A673 (cell line): Measurements from ENCODE around the gene LMNTD2. TPM values are rescaled to one million over a fixed set of nuclear protein-coding genes. Genes with fewer than 3 reads are reported as not detected.
A peak's percentile ranks its signal among the peaks of the same experiment; 100 is the strongest.

Experiments used
- BruUV-seq: library from RNA; stranded (reverse); fragments of 400-500 nt; replicated peaks from 2 replicates; lab custom pipeline; 2021; lab: Mats Ljungman, UMichigan
- CTCF ChIA-PET: fragments of 300-600 bp; sonication (Branson Sonifier 250); formaldehyde crosslinking; loops from one replicate; lab custom pipeline; 2022; ENCODE audit warnings: antibody characterized with exemption; lab: Charles Lee
- POLR2A ChIA-PET: fragments of 300-600 bp; sonication (Branson Sonifier 250); formaldehyde crosslinking; loops from one replicate; lab custom pipeline; 2022; ENCODE audit warnings: antibody characterized with exemption; ENCODE audit not compliant: low non-redundant PET; lab: Charles Lee
- DNase-seq: peaks from one replicate; pipeline ENCODE4 v3.0.0-alpha.2; 2015; ENCODE audit warnings: low spot score
- H3K27ac ChIP-seq: fragments of 200-600 bp; sonication (generic); 2 replicates; pipeline ENCODE4 v1.5.1; 2016; ENCODE audit warnings: mixed run types, low read depth, mild to moderate bottlenecking, mixed read lengths, antibody characterized with exemption, low read length; ENCODE audit not compliant: poor library complexity, severe bottlenecking
- H3K27me3 ChIP-seq: fragments of 200-600 bp; sonication (generic); replicated peaks from 2 replicates; pipeline ENCODE4 v1.6.1; 2017; ENCODE audit warnings: mixed run types, low read depth, mild to moderate bottlenecking, mixed read lengths, antibody characterized with exemption, low read length; ENCODE audit not compliant: insufficient read depth, poor library complexity
- H3K36me3 ChIP-seq: fragments of 200-600 bp; sonication (generic); 2 replicates; pipeline ENCODE4 v1.6.1; 2016; ENCODE audit warnings: mixed run types, mild to moderate bottlenecking, mixed read lengths, antibody characterized with exemption, low read length; ENCODE audit not compliant: insufficient read depth, poor library complexity, severe bottlenecking
- H3K4me1 ChIP-seq: fragments of 200-600 bp; sonication (generic); 2 replicates; pipeline ENCODE4 v1.6.1; 2017; ENCODE audit warnings: mixed run types, mild to moderate bottlenecking, mixed read lengths, antibody characterized with exemption, low read length; ENCODE audit not compliant: insufficient read depth, poor library complexity, severe bottlenecking
- H3K4me3 ChIP-seq: fragments of 200-600 bp; sonication (generic); 2 replicates; pipeline ENCODE4 v1.5.1; 2016; ENCODE audit warnings: low read depth, mixed run types, mild to moderate bottlenecking, mixed read lengths, low read length; ENCODE audit not compliant: poor library complexity, severe bottlenecking
- H3K9me3 ChIP-seq: fragments of 200-600 bp; sonication (generic); 2 replicates; pipeline ENCODE4 v1.6.1; 2016; ENCODE audit warnings: mixed run types, low read depth, mild to moderate bottlenecking, mixed read lengths, antibody characterized with exemption, low read length; ENCODE audit not compliant: poor library complexity, severe bottlenecking
- CTCF ChIP-seq: fragments of 300-800, 200-600 bp; sonication (generic); conservative IDR thresholded peaks from 2 replicates; pipeline ENCODE4 v1.5.1; 2017; ENCODE audit warnings: low read depth, mild to moderate bottlenecking, antibody characterized with exemption, low read length, moderate library complexity, mixed read lengths
- EZH2 ChIP-seq: fragments of 200-600 bp; sonication (generic); IDR thresholded peaks from 2 replicates; pipeline ENCODE4 v1.6.1; 2017; ENCODE audit warnings: borderline replicate concordance, low read depth, mild to moderate bottlenecking, mixed read lengths, antibody characterized with exemption, low read length; ENCODE audit not compliant: poor library complexity, severe bottlenecking
- intact Hi-C: fragments of 100-400 bp; cut with micrococcal nuclease; formaldehyde crosslinking; loops from one replicate; pipeline ENCODE4 v1.10.0; 2022; ENCODE audit not compliant: unreplicated experiment
- total RNA-seq: library from RNA; stranded (reverse); gene quantifications from 2 replicates; pipeline ENCODE4 v1.2.3, GENCODE V29; 2021

Gene LMNTD2
- total RNA-seq, 1 experiment from 2014 or later, result 1.1 TPM

DNA sequence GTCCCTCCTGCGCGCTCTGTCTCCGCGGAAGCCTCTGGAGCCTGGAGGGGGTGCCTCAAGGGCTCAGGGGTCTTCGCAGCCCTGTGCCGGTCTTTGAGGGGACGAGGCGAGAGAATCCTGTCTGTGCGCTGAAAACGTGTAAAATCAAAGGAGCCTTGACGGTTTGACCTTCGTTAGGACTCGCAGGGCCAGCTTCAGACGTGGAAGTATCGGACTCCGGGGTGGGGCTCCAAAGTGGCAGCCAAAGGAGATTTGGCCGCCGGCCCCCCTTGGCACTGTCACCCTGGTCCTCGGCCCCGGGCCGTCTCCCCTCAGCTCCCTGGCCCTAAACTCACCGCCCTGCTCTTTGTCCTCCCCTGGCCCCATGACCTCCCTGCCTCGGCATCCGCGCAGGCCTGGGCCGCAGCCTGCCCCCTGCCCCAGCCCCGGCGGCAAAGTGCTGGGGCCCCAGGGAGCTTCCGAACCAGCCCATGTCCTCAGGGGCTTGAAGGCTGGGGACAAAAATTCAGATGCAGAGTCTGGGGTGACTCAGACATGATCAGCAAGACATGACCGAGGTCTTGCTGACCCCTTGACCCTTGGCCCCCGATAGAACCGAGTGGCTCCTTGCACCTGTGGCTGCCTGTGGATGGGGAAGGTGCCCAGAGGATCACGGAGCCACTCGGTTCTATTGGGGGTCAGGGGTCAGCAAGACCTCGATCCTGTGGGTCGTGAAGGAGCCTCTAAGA is 8.8 kb upstream of the LMNTD2 start:
- TF ChIP-seq CTCF (no peak), EZH2 (no peak)
- Histone ChIP-seq H3K27me3 (no peaks in the 10 kb centered on the region), H3K27ac (peak overlapping the region; percentile 88), H3K9me3 (no peaks in the 10 kb centered on the region), H3K4me1 (no peaks in the 10 kb centered on the region), H3K4me3 (peak overlapping the region; percentile 64), H3K36me3 (no peaks in the 10 kb centered on the region)
- DNase-seq, result no peak
- CTCF ChIA-PET, result interaction anchor here (0.6 kb wide), 1 partner anchor 219 kb away, joined by 3 read pairs; no protein-coding TSS in a partner anchor
- BruUV-seq, result no TSS peak
- POLR2A ChIA-PET, result no interaction called here
- intact Hi-C loops, result no loop called here

GRCh38 chr11:568306-569157 is 8.0 kb upstream of the LMNTD2 start:
- H3K27ac ChIP-seq, result peak overlapping the region; percentile 88
- no peaks in the 10 kb centered on the region for H3K36me3 ChIP-seq
- intact Hi-C loops, result no loop called here
- ChIA-PET POLR2A (no interaction called here), CTCF (interaction anchor here (0.6 kb wide), 1 partner anchor 218 kb away, joined by 3 read pairs; no protein-coding TSS in a partner anchor)
- DNase-seq, result peak; percentile 96
- H3K27me3 ChIP-seq, result no peaks in the 10 kb centered on the region
- BruUV-seq, result no TSS peak
- H3K4me1 ChIP-seq, result no peaks in the 10 kb centered on the region
- no peak for TF ChIP-seq CTCF
- peak overlapping the region; percentile 64 for H3K4me3 ChIP-seq
- no peaks in the 10 kb centered on the region for H3K9me3 ChIP-seq

- ChIA-PET POLR2A (no interaction called here), CTCF (no interaction called here)
- Histone ChIP-seq H3K4me1 (no peaks in the 10 kb centered on the region), H3K4me3 (peak overlapping the region; percentile 64), H3K36me3 (no peaks in the 10 kb centered on the region), H3K27ac (peak overlapping the region; percentile 42), H3K27me3 (no peaks in the 10 kb centered on the region), H3K9me3 (no peaks in the 10 kb centered on the region)
- intact Hi-C loops, result no loop called here
- DNase-seq, result no peak
- TF ChIP-seq EZH2 (no peak), CTCF (no peak)
- no TSS peak for BruUV-seq
Measured at GRCh38 chr11:567629-568292, 7.2 kb upstream of the LMNTD2 start.
